Ammon's horn (tissue), 1 donor: ENCODE data around the gene KCNJ1.

Experiments used
- DNase-seq: peaks from one replicate; pipeline ENCODE4 v3.0.0-alpha.2; 2016; ENCODE audit warnings: low spot score

The KCNJ1 gene

GRCh38 chr11:128822130-128822529 is 45.0 kb downstream of the KCNJ1 start:
- DNase-seq: no peak

GRCh38 chr11:128821556-128821955 is 45.5 kb downstream of the KCNJ1 start:
- DNase-seq: no peak

GRCh38 chr11:128819198-128819597 is 47.9 kb downstream of the KCNJ1 start:
- DNase-seq: no peak

- no peak for DNase-seq
Measured at GRCh38 chr11:128814856-128815705, 52.0 kb downstream of the KCNJ1 start.

GRCh38 chr11:128813729-128814128 is 53.4 kb downstream of the KCNJ1 start:
- DNase-seq: no peak

GRCh38 chr11:128810784-128811514 is 56.1 kb downstream of the KCNJ1 start:
- no peak for DNase-seq

- no peak for DNase-seq
Measured at GRCh38 chr11:128809128-128809527, 58.0 kb downstream of the KCNJ1 start.

GRCh38 chr11:128807909-128808308 is 59.2 kb downstream of the KCNJ1 start:
- DNase-seq: no peak

GRCh38 chr11:128806506-128807261 is 60.4 kb downstream of the KCNJ1 start:
- DNase-seq: no peak

- no peak for DNase-seq
Measured at GRCh38 chr11:128804481-128804880, 62.6 kb downstream of the KCNJ1 start.

GRCh38 chr11:128803449-128804245 is 63.4 kb downstream of the KCNJ1 start:
- no peak for DNase-seq

- DNase-seq: no peak
Measured at GRCh38 chr11:128803011-128803410, 64.1 kb downstream of the KCNJ1 start.

- no peak for DNase-seq
Measured at GRCh38 chr11:128802358-128802981, 64.6 kb downstream of the KCNJ1 start.

GRCh38 chr11:128800871-128801417 is 66.2 kb downstream of the KCNJ1 start:
- DNase-seq: no peak

- no peak for DNase-seq
Measured at GRCh38 chr11:128796270-128796669, 70.8 kb downstream of the KCNJ1 start.

- DNase-seq: peak; percentile 90
Measured at GRCh38 chr11:128790196-128790595, 76.9 kb downstream of the KCNJ1 start.

GRCh38 chr11:128789497-128790150 is 77.5 kb downstream of the KCNJ1 start:
- DNase-seq: peak; percentile 17
